Measurements from ENCODE around the gene NEK2. TPM values are rescaled to one million over a fixed set of nuclear protein-coding genes. Genes with fewer than 3 reads are reported as not detected.

The NEK2 gene
- total RNA-seq, 1 experiment from 2014 or later, result 17.6 TPM

GRCh38 chr1:211708926-211709325, 33.5 kb upstream of the NEK2 start:
- H4K5ac ChIP-seq (ENCODE audit: insufficient read length, low read depth, low read length), result no peak overlapping the region
- H2BK5ac ChIP-seq (ENCODE audit: insufficient read length, low read length), result no peak overlapping the region
- no peak overlapping the region for H3K4ac ChIP-seq (ENCODE audit: low read depth, low read length)
- no peak overlapping the region for H3K56ac ChIP-seq (ENCODE audit: insufficient read length, low read depth, low read length)
- no peak overlapping the region for H4K91ac ChIP-seq (ENCODE audit: insufficient read length, low read depth, low read length)
- no peak overlapping the region for H2BK12ac ChIP-seq (ENCODE audit: insufficient read length, low read depth, low read length)
- Mint-ChIP-seq H3K27ac (no peak overlapping the region), H3K27me3 (ENCODE audit: low read depth) (peaks cover 6% of the 10 kb centered on the region), H3K4me3 (no peak overlapping the region), H3K36me3 (ENCODE audit: insufficient read depth in 1 of 3, low read depth in 3 of 3) (no peaks in the 10 kb centered on the region), H3K4me1 (peaks cover 2 to 4% of the 10 kb centered on the region in 2 experiments), H3K9me3 (no peaks in the 10 kb centered on the region)
- H3T11ph ChIP-seq (ENCODE audit: low read length), result no peak overlapping the region
- no peak overlapping the region for H2BK15ac ChIP-seq (ENCODE audit: low read depth, low read length)
- no peak overlapping the region for H2AFZ ChIP-seq (ENCODE audit: low read length)
- DNase-seq, result no peak
- H2BK20ac ChIP-seq (ENCODE audit: low read depth, low read length, poor library complexity, severe bottlenecking), result no peak overlapping the region
- no peaks in the 10 kb centered on the region for H3K79me1 ChIP-seq (ENCODE audit: insufficient read depth, low read depth, low read length, poor library complexity, severe bottlenecking)
- H4K20me1 ChIP-seq (ENCODE audit: control insufficient read depth, insufficient read depth, insufficient read length), result no peaks in the 10 kb centered on the region
- no peaks in the 10 kb centered on the region for H3K27me3 ChIP-seq (ENCODE audit: insufficient read depth, low read length)
- H3K18ac ChIP-seq (ENCODE audit: insufficient read length, low read depth, low read length), result no peak overlapping the region
- TF ChIP-seq CTCF (conservative IDR thresholded peaks at IDR 0.05), result no peak
- H2BK120ac ChIP-seq (ENCODE audit: low read depth, low read length, poor library complexity, severe bottlenecking), result no peak overlapping the region
- H3K4me1 ChIP-seq (ENCODE audit: insufficient read depth, low read length), result no peaks in the 10 kb centered on the region; the same call in 1 of the 2 replicates
- no peak overlapping the region for H2AK5ac ChIP-seq (ENCODE audit: insufficient read length, low read length)
- no peaks in the 10 kb centered on the region for H3K9me3 ChIP-seq (ENCODE audit: control insufficient read depth, low read depth, low read length)
- H3K14ac ChIP-seq (ENCODE audit: insufficient read depth, low read length), result no peak overlapping the region
- WGBS (ENCODE audit: extremely low coverage, insufficient read length, low lambda C conversion rate), result no CpG with 5 or more reads among the region's 4 CpGs
- H4K8ac ChIP-seq (replicated peaks; ENCODE audit: insufficient read length, low read depth, low read length), result no peak overlapping the region
- no peaks in the 10 kb centered on the region for H3K79me2 ChIP-seq (ENCODE audit: insufficient read depth, low read length)
- no peak overlapping the region for H3K23ac ChIP-seq (ENCODE audit: insufficient read length, low read depth, low read length)
- no peak overlapping the region for H3K9ac ChIP-seq (ENCODE audit: extremely low read depth, insufficient read length, low read length)
- no peak overlapping the region for H3K27ac ChIP-seq (ENCODE audit: insufficient read length, low read depth, low read length)
- no peak overlapping the region for H3K4me2 ChIP-seq (ENCODE audit: insufficient read depth, insufficient read length, low read length)
- no peaks in the 10 kb centered on the region for H3K23me2 ChIP-seq (ENCODE audit: insufficient read length, low read depth, low read length, poor library complexity, severe bottlenecking)
